ENCODE data around the gene MNDA.

DNA sequence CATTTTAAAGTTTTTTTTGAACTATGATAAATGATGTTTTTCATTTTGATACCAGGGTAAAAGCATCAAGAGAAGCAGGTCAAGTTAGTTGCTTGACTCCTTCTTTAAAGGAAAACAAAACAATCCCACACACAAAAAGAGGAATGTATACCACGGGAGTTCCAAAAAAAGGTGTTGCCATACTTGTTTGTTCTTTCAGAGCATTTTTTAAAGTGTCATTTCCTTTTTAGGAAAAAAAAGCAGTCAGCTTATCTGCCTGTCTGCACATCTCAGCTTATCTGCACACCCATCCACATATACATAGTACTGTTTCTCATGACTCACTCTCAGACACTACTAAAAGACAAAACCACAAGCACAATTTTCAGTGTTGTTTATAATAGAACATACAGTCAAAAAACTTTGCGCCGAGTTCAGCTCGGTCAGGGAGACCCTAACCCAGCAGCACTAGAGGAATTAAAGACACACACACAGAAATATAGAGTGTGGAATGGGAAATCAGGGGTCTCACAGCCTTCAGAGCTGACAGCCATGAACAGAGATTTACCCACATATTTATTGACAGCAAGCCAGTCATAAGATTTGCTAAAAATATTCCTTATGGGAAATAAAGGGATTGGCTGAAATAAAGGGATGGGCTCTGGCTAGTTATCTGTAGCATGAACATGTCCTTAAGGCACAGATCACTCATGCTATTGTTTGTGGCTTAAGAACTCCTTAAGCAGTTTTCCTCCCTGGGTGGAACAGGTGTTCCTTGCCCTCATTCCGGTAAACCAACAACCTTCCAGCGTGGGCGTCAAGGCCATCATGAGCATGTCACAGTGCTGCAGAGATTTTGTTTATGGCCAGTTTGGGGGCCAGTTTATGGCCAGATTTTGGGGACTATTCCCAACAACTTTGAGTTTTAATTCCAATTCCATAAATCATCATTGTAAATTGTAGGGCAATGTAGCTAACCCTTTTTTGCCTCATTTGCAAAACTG lies 11.4 kb upstream of the MNDA start:
- TF ChIP-seq, protein P1, sequence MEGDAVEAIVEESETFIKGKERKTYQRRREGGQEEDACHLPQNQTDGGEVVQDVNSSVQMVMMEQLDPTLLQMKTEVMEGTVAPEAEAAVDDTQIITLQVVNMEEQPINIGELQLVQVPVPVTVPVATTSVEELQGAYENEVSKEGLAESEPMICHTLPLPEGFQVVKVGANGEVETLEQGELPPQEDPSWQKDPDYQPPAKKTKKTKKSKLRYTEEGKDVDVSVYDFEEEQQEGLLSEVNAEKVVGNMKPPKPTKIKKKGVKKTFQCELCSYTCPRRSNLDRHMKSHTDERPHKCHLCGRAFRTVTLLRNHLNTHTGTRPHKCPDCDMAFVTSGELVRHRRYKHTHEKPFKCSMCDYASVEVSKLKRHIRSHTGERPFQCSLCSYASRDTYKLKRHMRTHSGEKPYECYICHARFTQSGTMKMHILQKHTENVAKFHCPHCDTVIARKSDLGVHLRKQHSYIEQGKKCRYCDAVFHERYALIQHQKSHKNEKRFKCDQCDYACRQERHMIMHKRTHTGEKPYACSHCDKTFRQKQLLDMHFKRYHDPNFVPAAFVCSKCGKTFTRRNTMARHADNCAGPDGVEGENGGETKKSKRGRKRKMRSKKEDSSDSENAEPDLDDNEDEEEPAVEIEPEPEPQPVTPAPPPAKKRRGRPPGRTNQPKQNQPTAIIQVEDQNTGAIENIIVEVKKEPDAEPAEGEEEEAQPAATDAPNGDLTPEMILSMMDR (IDR thresholded peaks at IDR 0.05; ENCODE audit: poor library complexity): no peak
- TF ChIP-seq EZH2 (IDR thresholded peaks at IDR 0.05; ENCODE audit: borderline replicate concordance): no peak
- no peak for TF ChIP-seq EZH2phosphoT487 (IDR thresholded peaks at IDR 0.05; ENCODE audit: low read depth, severe bottlenecking, unreplicated experiment)
